Mesenchymal stem cell (in vitro differentiated cells and primary cell): ENCODE measurements around the gene TP53I13.
A peak's percentile ranks its signal among the peaks of the same experiment; 100 is the strongest.
"Not testable (repeated sequence)": the region's sequence is repeated elsewhere in the genome, so short reads cannot be mapped to it uniquely, and the experiment has no call there.

ENCODE experiments used
- DNase-seq: peaks from one replicate; pipeline ENCODE4 v3.0.0-alpha.2; 2013
- H2AFZ ChIP-seq: one replicate; pipeline ENCODE4 v1.6.1; 2013; ENCODE audit warnings: low read depth, mild to moderate bottlenecking, control low read depth, inconsistent platforms, low read length, moderate library complexity
- H2AK5ac ChIP-seq: 2 replicates; pipeline ENCODE4 v1.6.1; 2013; ENCODE audit warnings: low read length, moderate library complexity, mild to moderate bottlenecking, inconsistent platforms; ENCODE audit not compliant: severe bottlenecking
- H2BK120ac ChIP-seq: one replicate; pipeline ENCODE4 v1.6.1; 2013; ENCODE audit warnings: low read depth, mild to moderate bottlenecking, inconsistent platforms, low read length, moderate library complexity
- H2BK12ac ChIP-seq, 2 experiments: one replicate each; pipeline ENCODE4 v1.6.1; 2013; ENCODE audit warnings: inconsistent platforms in 2 of 2, low read length in 2 of 2, mild to moderate bottlenecking in 2 of 2, moderate library complexity in 2 of 2, control low read depth in 1 of 2
- H2BK15ac ChIP-seq: one replicate; pipeline ENCODE4 v1.6.1; 2013; ENCODE audit warnings: mild to moderate bottlenecking, low read depth, inconsistent platforms; ENCODE audit not compliant: poor library complexity, severe bottlenecking
- H2BK5ac ChIP-seq: 2 replicates; pipeline ENCODE4 v1.6.1; 2013; ENCODE audit warnings: low read depth, mild to moderate bottlenecking, low read length, control low read depth, inconsistent platforms; ENCODE audit not compliant: poor library complexity, severe bottlenecking
- H3K14ac ChIP-seq, 2 experiments: one replicate each; pipeline ENCODE4 v1.6.1; 2013; ENCODE audit warnings: inconsistent platforms in 2 of 2, low read length in 2 of 2, control low read depth in 1 of 2, mild to moderate bottlenecking in 1 of 2, moderate library complexity in 1 of 2
- H3K18ac ChIP-seq, 2 experiments: one replicate each; pipeline ENCODE4 v1.6.1; 2013; ENCODE audit warnings: inconsistent platforms in 2 of 2, low read length in 2 of 2, control low read depth in 1 of 2, low read depth in 1 of 2, mild to moderate bottlenecking in 1 of 2
- H3K23ac ChIP-seq, 2 experiments: one replicate each; pipeline ENCODE4 v1.6.1; 2013; ENCODE audit warnings: inconsistent platforms in 2 of 2, low read length in 2 of 2, mild to moderate bottlenecking in 2 of 2, moderate library complexity in 2 of 2, control low read depth in 1 of 2
- H3K27ac ChIP-seq: 2 replicates; pipeline ENCODE4 v1.5.1; 2013; ENCODE audit warnings: mild to moderate bottlenecking, moderate library complexity, low read length, control low read depth, inconsistent platforms; ENCODE audit not compliant: poor library complexity, severe bottlenecking
- H3K27me3 ChIP-seq, 2 experiments: 2 replicates each; pipeline versions ENCODE4 v1.6.1 to v1.7.0; 2013; ENCODE audit warnings: low read length in 2 of 2, mild to moderate bottlenecking in 2 of 2, moderate library complexity in 2 of 2, control low read depth in 1 of 2, inconsistent platforms in 1 of 2; ENCODE audit not compliant: control insufficient read depth in 1 of 2, insufficient read depth in 1 of 2
- H3K36me3 ChIP-seq, 2 experiments: 2 replicates each; pipeline versions ENCODE4 v1.6.1 to v1.7.0; 2013; ENCODE audit warnings: low read length in 2 of 2, control low read depth in 1 of 2, inconsistent platforms in 1 of 2, low read depth in 1 of 2, mild to moderate bottlenecking in 1 of 2; ENCODE audit not compliant: insufficient read depth in 2 of 2, control insufficient read depth in 1 of 2
- H3K4ac ChIP-seq, 2 experiments: one replicate each; pipeline ENCODE4 v1.6.1; 2013; ENCODE audit warnings: inconsistent platforms in 2 of 2, low read length in 2 of 2, mild to moderate bottlenecking in 2 of 2, moderate library complexity in 2 of 2, control low read depth in 1 of 2, low read depth in 1 of 2
- H3K4me1 ChIP-seq: 2 replicates; pipeline ENCODE4 v1.6.1; 2013; ENCODE audit warnings: low read depth, low read length, control low read depth; ENCODE audit not compliant: control insufficient read depth, insufficient read depth
- H3K4me2 ChIP-seq: 2 replicates; pipeline ENCODE4 v1.6.1; 2013; ENCODE audit warnings: low read length, mild to moderate bottlenecking, inconsistent platforms; ENCODE audit not compliant: poor library complexity, severe bottlenecking
- H3K4me3 ChIP-seq, 2 experiments: 2 replicates each; pipeline versions ENCODE4 v1.5.1 to v1.7.0; 2013; ENCODE audit warnings: low read length in 2 of 2, mild to moderate bottlenecking in 2 of 2, control low read depth in 1 of 2, low read depth in 1 of 2; ENCODE audit not compliant: insufficient read depth in 1 of 2
- H3K79me1 ChIP-seq: replicated peaks from 2 replicates; pipeline ENCODE4 v1.6.1; 2013; ENCODE audit warnings: mild to moderate bottlenecking, control low read depth, low read length, inconsistent platforms; ENCODE audit not compliant: poor library complexity, severe bottlenecking
- H3K9ac ChIP-seq: 2 replicates; pipeline ENCODE4 v1.7.0; 2013; ENCODE audit warnings: mild to moderate bottlenecking, low read length, moderate library complexity
- H3K9me3 ChIP-seq: 2 replicates; pipeline ENCODE4 v1.7.0; 2013; ENCODE audit warnings: mild to moderate bottlenecking, low read length; ENCODE audit not compliant: control insufficient read depth
- H4K8ac ChIP-seq: one replicate; pipeline ENCODE4 v1.6.1; 2013; ENCODE audit warnings: inconsistent platforms, mild to moderate bottlenecking, low read length, moderate library complexity
- H4K91ac ChIP-seq: one replicate; pipeline ENCODE4 v1.6.1; 2013; ENCODE audit warnings: mild to moderate bottlenecking, low read length, inconsistent platforms
- whole genome bisulfite sequencing: methylation state at CpG from one replicate; pipeline ENCODE4 v1.1.7; 2013; ENCODE audit warnings: mixed read lengths; 5-methylcytosine and 5-hydroxymethylcytosine counted together

The TP53I13 gene

DNA sequence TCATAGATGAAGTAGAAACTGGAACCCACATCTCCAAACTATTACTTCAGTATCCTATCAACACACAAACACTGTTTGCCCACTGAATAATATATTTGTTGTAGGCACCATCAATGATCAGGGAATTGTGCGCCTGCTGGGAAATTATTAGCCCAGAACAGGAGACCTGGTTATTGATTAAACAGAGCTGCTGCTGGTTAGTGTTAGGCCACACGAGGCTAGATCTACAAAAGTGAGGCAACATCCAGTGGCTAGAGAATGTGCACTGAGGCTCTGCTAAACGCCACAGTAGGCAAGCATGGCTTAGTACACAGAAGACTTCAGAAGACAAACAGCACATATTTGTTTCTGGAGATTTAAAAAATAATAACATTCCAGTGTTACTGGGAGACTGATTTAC, 12.7 kb upstream of the TP53I13 start:
- Histone ChIP-seq H3K36me3 (peaks cover 0 to 3% of the 10 kb centered on the region in 2 experiments), H3K18ac (no peak overlapping the region), H2AK5ac (no peak overlapping the region), H3K14ac (no peak overlapping the region), H4K8ac (no peak overlapping the region), H3K4ac (no peak overlapping the region), H3K9me3 (no peaks in the 10 kb centered on the region), H2BK120ac (no peak overlapping the region), H3K9ac (no peak overlapping the region), H2AFZ (no peak overlapping the region), H3K27ac (no peak overlapping the region), H3K4me3 (no peak overlapping the region), H2BK15ac (no peak overlapping the region), H3K27me3 (no peaks in the 10 kb centered on the region), H3K23ac (no peak overlapping the region), H2BK5ac (no peak overlapping the region), H3K79me1 (no peaks in the 10 kb centered on the region), H2BK12ac (no peak overlapping the region), H3K4me2 (no peak overlapping the region), H4K91ac (no peak overlapping the region), H3K4me1 (peaks cover 5% of the 10 kb centered on the region)
- DNase-seq: no peak
- WGBS: 73% methylated on average over 2 of the region's 3 CpGs

DNA sequence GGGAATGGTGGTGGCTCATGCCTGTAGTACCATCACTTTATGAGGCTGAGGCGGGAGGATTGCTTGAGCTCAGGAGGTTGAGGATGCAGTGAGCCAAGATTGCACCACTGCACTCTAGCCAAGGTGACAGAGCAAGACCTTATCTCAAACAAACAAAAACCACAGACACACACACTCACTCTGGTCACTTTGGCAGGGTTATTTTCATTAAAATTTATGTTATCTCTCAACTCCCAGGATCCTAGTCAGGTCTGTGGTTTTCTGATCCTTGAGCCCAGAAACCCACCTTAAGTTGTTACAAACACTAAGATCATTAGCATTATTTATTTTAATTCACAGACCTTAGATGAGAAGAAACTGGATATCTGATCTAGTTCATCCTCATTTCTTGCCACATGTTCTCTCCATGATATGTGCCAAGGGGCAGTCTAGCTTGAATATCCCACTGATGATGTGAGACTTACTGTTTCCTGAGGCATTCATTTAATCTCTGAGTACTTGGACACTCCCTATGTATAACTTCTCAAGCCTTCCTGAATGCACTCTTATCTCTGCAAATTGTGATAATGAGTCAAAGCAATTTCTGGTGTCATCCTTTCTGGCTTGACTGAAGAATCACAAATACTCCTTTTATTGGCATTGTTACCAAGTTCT, 11.3 kb upstream of the TP53I13 start:
- peaks cover 5% of the 10 kb centered on the region for H3K4me1 ChIP-seq

DNA sequence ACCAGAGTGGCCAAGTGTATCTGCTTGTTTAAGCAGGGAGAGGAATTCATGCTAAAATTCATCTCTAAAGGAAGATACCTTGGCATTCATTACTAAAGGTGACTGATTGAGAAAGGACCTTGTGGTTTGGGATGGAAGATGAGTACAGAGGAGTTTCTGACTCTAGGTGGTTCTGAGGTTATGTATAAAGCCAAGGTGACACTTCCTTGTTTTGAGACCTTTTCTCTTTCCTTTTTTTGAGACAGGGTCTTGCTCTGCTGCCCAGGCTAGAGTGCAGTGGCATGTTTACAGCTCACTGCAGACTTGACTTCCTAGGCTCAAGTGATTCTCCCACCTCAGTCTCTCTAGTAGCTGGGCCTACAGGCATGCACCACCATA, 10.8 kb upstream of the TP53I13 start:
- Histone ChIP-seq H3K18ac (no peak overlapping the region), H3K79me1 (peaks cover 1% of the 10 kb centered on the region), H2AK5ac (no peak overlapping the region), H2BK120ac (no peak overlapping the region), H2BK5ac (no peak overlapping the region), H3K4me3 (no peak overlapping the region), H3K36me3 (peaks cover 11 to 14% of the 10 kb centered on the region in 2 experiments), H3K4ac (no peak overlapping the region), H4K91ac (no peak overlapping the region), H3K4me1 (peaks cover 5% of the 10 kb centered on the region), H4K8ac (no peak overlapping the region), H3K9ac (no peak overlapping the region), H3K9me3 (no peaks in the 10 kb centered on the region), H2BK15ac (no peak overlapping the region), H3K27me3 (no peaks in the 10 kb centered on the region), H3K23ac (no peak overlapping the region), H3K27ac (no peak overlapping the region), H3K4me2 (no peak overlapping the region), H2AFZ (no peak overlapping the region), H3K14ac (no peak overlapping the region), H2BK12ac (no peak overlapping the region)
- DNase-seq: no peak

More for the DNA sequence above, 11.3 kb upstream of the TP53I13 start:
- Histone ChIP-seq H3K9me3 (no peaks in the 10 kb centered on the region), H2BK15ac (no peak overlapping the region), H3K14ac (no peak overlapping the region), H3K27me3 (no peaks in the 10 kb centered on the region), H3K4ac (no peak overlapping the region), H3K79me1 (no peaks in the 10 kb centered on the region), H3K36me3 (peaks cover 6 to 9% of the 10 kb centered on the region in 2 experiments), H3K4me3 (no peak overlapping the region), H4K8ac (no peak overlapping the region), H3K9ac (no peak overlapping the region), H3K23ac (no peak overlapping the region), H2BK120ac (no peak overlapping the region), H3K18ac (no peak overlapping the region), H2BK5ac (no peak overlapping the region), H3K4me2 (no peak overlapping the region), H2BK12ac (no peak overlapping the region), H2AK5ac (no peak overlapping the region), H2AFZ (no peak overlapping the region), H4K91ac (no peak overlapping the region), H3K27ac (no peak overlapping the region)
- DNase-seq: peak; percentile 26
- 100% methylated on average over 1 of the region's 1 CpG for WGBS

- not testable (repeated sequence) for H2BK120ac ChIP-seq
Measured at GRCh38 chr17:29558139-29558538, 10.4 kb upstream of the TP53I13 start.

More at GRCh38 chr17:29558139-29558538, 10.4 kb upstream of the TP53I13 start:
- H3K79me1 ChIP-seq, H3K27ac ChIP-seq, H3K27me3 ChIP-seq, H3K4ac ChIP-seq, DNase-seq, H3K4me3 ChIP-seq, H3K9ac ChIP-seq, H3K4me2 ChIP-seq, H3K23ac ChIP-seq, H2BK12ac ChIP-seq, H3K14ac ChIP-seq, H2BK15ac ChIP-seq, H2BK5ac ChIP-seq, H3K4me1 ChIP-seq, H3K9me3 ChIP-seq, H2AFZ ChIP-seq, H4K91ac ChIP-seq, H4K8ac ChIP-seq, H3K18ac ChIP-seq, H2AK5ac ChIP-seq: not testable (repeated sequence)
- WGBS: 93% methylated on average over 5 of the region's 5 CpGs
- peaks cover 14% of the 10 kb centered on the region in 2 experiments for H3K36me3 ChIP-seq
